Pulmonary artery endothelial cell (primary cell): ENCODE measurements around the gene FARP1. TPM values are rescaled to one million over a fixed set of nuclear protein-coding genes. Genes with fewer than 3 reads are reported as not detected.
"Not testable (repeated sequence)": the region's sequence is repeated elsewhere in the genome, so short reads cannot be mapped to it uniquely, and the experiment has no call there.

Experiments used
- DNase-seq: peaks from one replicate; pipeline ENCODE4 v3.0.0-alpha.2; 2011; ENCODE audit warnings: low read depth, low spot score
- total RNA-seq: library from RNA; depleted of rRNA; stranded (reverse); fragments of >200 nt; gene quantifications from 2 replicates; pipeline ENCODE4 v1.2.3, GENCODE V29; 2014

Gene FARP1
- total RNA-seq, 1 donor from 2014 or later = 18.9 TPM

GRCh38 chr13:98390086-98390715 is 247.3 kb downstream of the FARP1 start:
- DNase-seq = no peak

DNA sequence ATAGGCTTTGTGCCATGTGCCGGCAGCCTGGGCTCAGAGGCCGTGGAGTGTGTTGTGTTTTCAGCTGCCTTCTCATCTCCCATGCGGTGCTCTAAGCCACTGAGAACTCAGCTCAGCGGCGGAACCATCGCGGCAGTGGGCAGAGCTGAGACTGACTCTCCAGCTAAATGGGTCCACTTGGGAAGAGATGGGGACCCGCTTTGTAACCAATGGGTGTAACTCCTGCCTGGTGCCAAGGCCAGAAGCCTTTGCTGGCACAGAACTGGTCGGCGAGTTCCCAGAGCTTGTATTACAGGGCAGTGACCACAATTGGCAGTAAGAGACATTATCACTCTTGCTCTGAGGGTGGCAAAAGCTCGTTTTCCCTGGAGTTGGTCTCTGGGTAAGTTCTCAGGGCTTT is 251.0 kb downstream of the FARP1 start:
- DNase-seq = no peak

DNA sequence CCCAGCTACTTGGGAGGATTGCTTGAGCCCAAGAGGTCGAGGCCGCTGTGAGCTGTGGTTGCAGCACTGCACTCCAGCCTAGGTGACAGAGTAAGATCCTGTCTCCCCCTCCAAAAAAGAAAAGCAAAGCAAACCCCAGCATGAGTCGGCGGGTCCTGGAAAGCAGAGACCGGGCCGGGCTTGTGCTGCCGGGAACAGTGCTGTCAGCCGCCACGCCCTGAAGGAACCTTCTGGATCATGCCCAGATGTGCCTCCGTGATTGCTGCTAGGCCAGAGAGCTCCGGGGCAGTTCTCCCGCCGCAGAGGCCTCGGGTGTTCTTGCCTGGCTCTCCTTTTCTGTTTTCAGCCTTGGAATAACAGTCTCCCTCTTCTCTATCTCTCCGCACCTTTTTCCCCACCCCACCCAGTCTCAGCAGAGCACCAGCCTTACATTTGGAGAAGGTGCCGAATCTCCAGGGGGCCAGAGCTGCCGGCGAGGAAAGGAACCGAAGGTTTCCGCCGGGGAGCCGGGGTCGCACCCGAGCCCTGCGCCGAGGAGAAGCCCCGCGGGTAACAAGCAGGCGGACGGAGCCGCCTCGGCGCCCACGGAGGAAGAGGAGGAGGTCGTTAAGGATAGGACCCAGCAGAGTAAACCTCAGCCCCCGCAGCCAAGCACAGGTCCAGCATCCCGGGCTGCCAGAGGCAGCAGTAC is 252.1 kb downstream of the FARP1 start:
- DNase-seq = no peak

GRCh38 chr13:98396071-98396710 is 253.3 kb downstream of the FARP1 start:
- no peak for DNase-seq

GRCh38 chr13:98397221-98397620 is 254.3 kb downstream of the FARP1 start:
- no peak for DNase-seq

DNA sequence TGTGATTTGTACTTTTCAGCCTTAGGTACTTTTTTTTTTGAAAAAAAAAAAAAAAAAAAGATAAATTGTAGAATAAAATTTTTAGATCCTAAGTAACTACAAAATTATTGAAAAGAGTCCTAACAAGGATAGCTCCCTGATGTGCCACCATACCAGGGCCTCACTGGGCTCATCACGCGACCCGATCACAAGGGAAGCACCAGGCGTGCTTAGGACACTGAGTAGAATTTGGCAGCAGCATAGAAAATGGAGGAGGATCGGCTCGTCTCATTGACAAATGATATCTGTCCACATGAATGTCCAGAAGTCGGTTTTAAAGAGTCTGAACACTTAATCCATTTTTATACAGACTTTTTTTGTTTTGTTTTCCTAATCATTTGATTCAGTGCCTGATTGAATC is 255.0 kb downstream of the FARP1 start:
- DNase-seq = no peak

DNA sequence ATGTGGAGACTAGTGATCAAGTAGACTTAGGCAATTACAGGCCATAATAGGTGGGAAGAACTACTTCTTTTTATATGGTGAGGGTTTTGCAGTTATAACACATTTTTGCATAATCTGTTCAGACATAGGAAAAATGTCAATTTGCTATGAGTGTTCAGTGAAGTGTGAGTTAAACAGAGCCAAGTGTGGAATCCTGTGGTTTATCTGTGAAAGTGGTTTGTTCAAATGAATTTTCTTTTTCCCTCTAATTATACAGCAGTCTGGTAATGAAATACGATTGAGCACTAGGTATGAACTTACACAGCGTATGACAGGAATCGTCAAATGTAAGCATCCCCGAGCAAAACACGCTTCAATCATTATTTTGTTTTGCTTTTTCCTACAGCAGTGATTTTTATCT is 255.7 kb downstream of the FARP1 start:
- DNase-seq = no peak

GRCh38 chr13:98399756-98400155 is 256.9 kb downstream of the FARP1 start:
- no peak for DNase-seq

- DNase-seq = no peak
Observed at GRCh38 chr13:98401934-98402333, 259.0 kb downstream of the FARP1 start.

- DNase-seq = no peak
Observed at GRCh38 chr13:98403076-98403475, 260.2 kb downstream of the FARP1 start.

DNA sequence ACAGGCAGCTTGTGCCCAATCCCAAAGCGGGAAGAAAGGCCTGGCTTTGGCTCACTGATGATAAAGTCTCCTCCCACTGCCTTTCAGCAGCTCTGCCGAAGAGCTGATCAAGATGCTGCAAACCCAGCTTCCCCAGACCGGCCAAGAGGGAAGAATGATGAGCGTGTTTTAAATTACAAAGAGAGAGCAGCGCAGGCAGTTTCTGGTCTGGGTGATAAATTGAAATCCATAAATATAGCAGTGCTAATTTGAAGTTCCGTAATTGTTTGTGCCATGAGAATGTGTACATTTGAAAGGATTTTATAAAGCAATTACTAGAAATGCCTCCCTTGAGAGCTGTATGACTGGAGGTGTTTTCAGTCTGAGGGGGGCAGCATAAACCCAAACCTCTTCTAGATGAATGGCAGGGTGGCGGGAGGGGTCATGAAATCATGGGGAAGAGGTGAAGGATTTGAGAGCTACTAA is 262.2 kb downstream of the FARP1 start:
- no peak for DNase-seq

GRCh38 chr13:98405690-98406344 is 262.9 kb downstream of the FARP1 start:
- DNase-seq = no peak

DNA sequence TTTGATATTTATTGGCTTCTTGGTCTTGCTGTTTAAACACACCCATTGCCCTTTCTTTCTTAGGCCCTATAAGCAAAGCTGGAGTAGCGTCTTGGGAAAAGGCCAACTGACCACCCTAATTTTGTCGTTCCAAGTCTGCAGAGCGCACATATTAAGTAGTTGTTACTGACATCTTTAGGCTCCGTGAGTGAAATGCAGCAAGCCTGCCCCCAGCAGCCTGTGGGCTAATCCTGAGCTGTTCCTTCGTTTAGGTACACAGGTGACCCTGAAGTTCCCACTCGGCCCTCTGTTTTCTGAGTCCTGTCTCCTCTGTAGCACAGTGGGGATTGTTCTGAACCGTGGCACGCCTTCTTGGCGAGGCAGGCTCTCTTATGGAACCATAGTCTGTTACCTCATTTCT is 263.5 kb downstream of the FARP1 start:
- DNase-seq = no peak

DNA sequence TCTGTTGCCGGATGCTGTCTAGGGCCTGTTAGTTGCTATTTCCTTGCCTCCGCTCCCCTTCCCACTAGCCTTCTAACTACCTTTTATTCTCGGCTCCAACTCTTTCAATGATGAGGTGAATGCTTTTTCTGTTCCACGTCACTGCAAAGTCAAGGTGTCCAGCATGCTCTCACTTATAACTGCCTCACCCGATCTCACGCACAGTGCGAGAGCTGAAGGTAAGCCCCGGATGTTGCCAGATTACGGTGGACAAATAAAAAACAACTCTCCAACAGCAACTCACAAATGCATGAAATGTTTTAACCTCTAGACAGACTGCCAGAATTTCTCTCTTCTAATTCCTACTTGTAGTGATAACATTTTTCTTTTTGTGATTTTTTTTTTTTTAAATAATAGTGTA is 264.1 kb downstream of the FARP1 start:
- DNase-seq = no peak

- no peak for DNase-seq
Observed at GRCh38 chr13:98407575-98407974, 264.7 kb downstream of the FARP1 start.

DNA sequence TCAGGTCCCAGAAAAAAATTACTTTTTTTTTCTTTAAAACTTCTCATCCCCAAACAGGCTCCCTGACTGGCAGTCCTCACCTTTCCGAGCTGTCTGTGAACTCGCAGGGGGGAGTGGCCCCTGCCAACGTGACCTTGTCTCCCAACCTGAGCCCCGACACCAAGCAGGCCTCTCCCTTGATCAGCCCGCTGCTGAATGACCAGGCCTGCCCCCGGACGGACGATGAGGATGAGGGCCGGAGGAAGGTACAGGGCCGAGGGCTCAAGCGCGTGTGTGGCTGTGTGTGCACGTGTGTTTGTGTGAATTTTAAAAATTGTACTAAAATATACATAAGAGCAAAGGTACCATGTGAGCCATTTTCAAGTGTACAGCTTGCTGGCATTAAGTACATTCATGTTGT is 266.4 kb downstream of the FARP1 start:
- no peak for DNase-seq

DNA sequence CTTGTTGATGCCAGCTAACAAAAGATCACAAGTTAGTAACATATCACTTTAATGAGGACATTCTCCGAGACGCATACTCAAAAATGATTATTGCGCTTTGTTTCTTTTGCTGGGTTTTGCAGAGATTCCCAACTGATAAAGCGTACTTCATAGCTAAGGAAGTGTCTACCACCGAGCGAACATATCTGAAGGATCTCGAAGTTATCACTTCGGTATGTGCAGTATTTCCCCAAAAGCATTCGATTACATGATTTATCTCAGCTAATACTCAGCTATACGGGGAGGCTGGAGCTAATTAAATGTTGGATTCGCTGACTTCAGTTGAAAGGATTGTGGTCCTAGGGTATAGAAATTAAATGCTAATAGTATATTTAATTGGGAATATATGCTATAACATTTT is 267.7 kb downstream of the FARP1 start:
- no peak for DNase-seq

- DNase-seq = no peak
Observed at GRCh38 chr13:98411013-98411412, 268.1 kb downstream of the FARP1 start.

- no peak for DNase-seq
Observed at GRCh38 chr13:98411617-98412265, 268.8 kb downstream of the FARP1 start.

GRCh38 chr13:98413278-98413677 is 270.4 kb downstream of the FARP1 start:
- DNase-seq = not testable (repeated sequence)

- DNase-seq = no peak
Observed at GRCh38 chr13:98413796-98414195, 270.9 kb downstream of the FARP1 start.
